CD4-positive, alpha-beta T cell (primary cell): ENCODE measurements around the gene CCDC83. TPM values are rescaled to one million over a fixed set of nuclear protein-coding genes. Genes with fewer than 3 reads are reported as not detected.

ENCODE experiments used
- ATAC-seq: fragments of 200-7000 bp; cut with Tn5 transposase; one replicate; pipeline ENCODE4 v1.10.0; 2022; ENCODE audit warnings: mild to moderate bottlenecking; ENCODE audit not compliant: poor library complexity
- CTCF ChIA-PET: fragments of 350-600 bp; sonication (Branson Sonifier 250); formaldehyde crosslinking; loops from one replicate; lab custom pipeline; 2021; ENCODE audit warnings: antibody characterized with exemption, inconsistent platforms; lab: Charles Lee
- POLR2A ChIA-PET: fragments of 350-600 bp; sonication (Branson Sonifier 250); formaldehyde crosslinking; loops from one replicate; lab custom pipeline; 2021; ENCODE audit warnings: antibody characterized with exemption, inconsistent platforms; lab: Charles Lee
- DNase-seq, 14 experiments: peaks; one replicate each; pipeline ENCODE4 v3.0.0-alpha.2; 2013 to 2020; ENCODE audit warnings: mixed read lengths in 2 of 14
- H3K27ac ChIP-seq, 2 donors: one replicate each; pipeline versions ENCODE4 v1.5.1 to v1.7.0; 2013; ENCODE audit warnings: low read length in 2 of 2, low read depth in 1 of 2, mild to moderate bottlenecking in 1 of 2
- H3K27me3 ChIP-seq, 2 experiments: 1 replicate in 1 of 2; 2 replicates in 1 of 2; pipeline versions ENCODE4 v1.6.1 to v1.7.0; 2013; ENCODE audit warnings: low read length in 2 of 2, control low read depth in 1 of 2, mild to moderate bottlenecking in 1 of 2, moderate library complexity in 1 of 2; ENCODE audit not compliant: insufficient read depth in 2 of 2, control insufficient read depth in 1 of 2
- H3K36me3 ChIP-seq: one replicate; pipeline ENCODE4 v1.6.1; 2013; ENCODE audit warnings: low read length, control low read depth; ENCODE audit not compliant: insufficient read depth
- H3K4me1 ChIP-seq: one replicate; pipeline ENCODE4 v1.6.1; 2013; ENCODE audit warnings: low read length, control low read depth; ENCODE audit not compliant: insufficient read depth
- H3K4me3 ChIP-seq: one replicate; pipeline ENCODE4 v1.5.1; 2013; ENCODE audit warnings: mild to moderate bottlenecking, low read length, moderate library complexity
- H3K9me3 ChIP-seq, 2 experiments: 1 replicate in 1 of 2; 2 replicates in 1 of 2; pipeline versions ENCODE4 v1.6.1 to v1.7.0; 2013; ENCODE audit warnings: low read length in 2 of 2, mild to moderate bottlenecking in 2 of 2, control low read depth in 1 of 2, moderate library complexity in 1 of 2; ENCODE audit not compliant: control insufficient read depth in 1 of 2, insufficient read depth in 1 of 2
- H3K27ac Mint-ChIP-seq: one replicate; pipeline ENCODE4 v1.8.0; 2020; ENCODE audit warnings: mixed read lengths
- H3K27me3 Mint-ChIP-seq: one replicate; pipeline ENCODE4 v1.8.0; 2021; ENCODE audit warnings: mixed read lengths
- H3K36me3 Mint-ChIP-seq: one replicate; pipeline ENCODE4 v1.8.0; 2021; ENCODE audit warnings: low read depth, mixed read lengths
- H3K4me1 Mint-ChIP-seq: one replicate; pipeline ENCODE4 v1.8.0; 2021; ENCODE audit warnings: low read depth, mixed read lengths
- H3K4me3 Mint-ChIP-seq: one replicate; pipeline ENCODE4 v1.8.0; 2020; ENCODE audit warnings: mild to moderate bottlenecking, mixed read lengths
- H3K9me3 Mint-ChIP-seq: one replicate; pipeline ENCODE4 v1.8.0; 2020; ENCODE audit warnings: mixed read lengths
- CTCF ChIP-seq: fragments of 200-600 bp; IDR thresholded peaks from one replicate; pipeline ENCODE4 v1.8.0; 2022; ENCODE audit warnings: antibody characterized with exemption, mild to moderate bottlenecking
- intact Hi-C, 2 experiments: fragments of 100-400 bp; cut with DNase I in 1 of 2; cut with micrococcal nuclease in 1 of 2; formaldehyde crosslinking; loops; one replicate each; pipeline versions ENCODE4 v1.15.1 to v1.9.0; 2023 to 2025; cut with DNase I, micrococcal nuclease
- total RNA-seq, 174 experiments: library from RNA in 2 of 174; stranded (reverse) in 2 of 174; gene quantifications; one replicate each; pipeline ENCODE4 v1.2.3 and lab custom pipeline; 2021 to 2026

Gene CCDC83
- total RNA-seq, 2 experiments from 2014 or later: not detected

DNA sequence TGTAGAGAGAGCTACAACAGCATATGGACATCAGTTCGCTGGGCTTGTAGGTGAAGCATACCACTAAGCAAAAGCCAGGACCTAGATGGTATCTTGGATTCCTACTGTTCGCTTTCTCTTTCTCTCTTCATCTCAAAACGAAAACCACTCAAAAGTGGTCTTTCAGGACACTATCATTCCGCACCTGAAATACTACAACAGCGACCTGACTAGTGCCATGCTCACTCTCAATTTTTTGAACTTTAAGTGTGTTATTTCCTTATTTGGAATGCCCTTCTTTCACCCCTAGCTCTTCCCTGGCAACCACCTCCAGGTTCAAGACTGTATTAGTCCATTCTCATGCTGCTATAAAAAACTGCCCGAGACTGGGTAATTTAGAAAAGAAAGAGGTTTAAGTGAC lies 59.2 kb downstream of the CCDC83 start:
- Histone ChIP-seq H3K36me3 (no peaks in the 10 kb centered on the region), H3K27me3 (no peaks in the 10 kb centered on the region), H3K27ac (no peak overlapping the region), H3K4me3 (no peak overlapping the region), H3K4me1 (no peaks in the 10 kb centered on the region), H3K9me3 (no peaks in the 10 kb centered on the region)
- intact Hi-C loops: no loop called here
- ATAC-seq (no peak), DNase-seq (no peak)
- H3K27me3 Mint-ChIP-seq: no peaks in the 10 kb centered on the region
- TF ChIP-seq CTCF: no peak
- ChIA-PET POLR2A (no interaction called here), CTCF (no interaction called here)
- H3K4me3 Mint-ChIP-seq: no peak overlapping the region
- no peaks in the 10 kb centered on the region for H3K9me3 Mint-ChIP-seq
- no peaks in the 10 kb centered on the region for H3K36me3 Mint-ChIP-seq
- H3K4me1 Mint-ChIP-seq: no peaks in the 10 kb centered on the region
- no peak overlapping the region for H3K27ac Mint-ChIP-seq

GRCh38 chr11:85918910-85919794 lies 64.0 kb downstream of the CCDC83 start:
- no peak for ATAC-seq
- H3K4me3 Mint-ChIP-seq: no peak overlapping the region
- CTCF ChIA-PET: no interaction called here

GRCh38 chr11:85922367-85922766 lies 67.2 kb downstream of the CCDC83 start:
- DNase-seq: no peak
- Mint-ChIP-seq H3K4me3 (no peak overlapping the region), H3K9me3 (no peaks in the 10 kb centered on the region), H3K27me3 (peaks cover 30% of the 10 kb centered on the region), H3K4me1 (no peaks in the 10 kb centered on the region), H3K27ac (no peak overlapping the region), H3K36me3 (no peaks in the 10 kb centered on the region)
- Histone ChIP-seq H3K9me3 (no peaks in the 10 kb centered on the region), H3K27ac (no peak overlapping the region), H3K27me3 (peaks cover 0 to 3% of the 10 kb centered on the region in 2 experiments), H3K4me1 (no peaks in the 10 kb centered on the region), H3K4me3 (no peak overlapping the region), H3K36me3 (no peaks in the 10 kb centered on the region)
- ATAC-seq: no peak
- CTCF ChIA-PET: interaction anchor here (0.6 kb wide), 1 partner anchor 93 kb away, joined by 3 read pairs; no protein-coding TSS in a partner anchor
- no peak for TF ChIP-seq CTCF
- intact Hi-C loops: no loop called here
- POLR2A ChIA-PET: no interaction called here

More at GRCh38 chr11:85918910-85919794, 64.0 kb downstream of the CCDC83 start:
- Histone ChIP-seq H3K27ac (no peak overlapping the region), H3K4me3 (no peak overlapping the region), H3K4me1 (no peaks in the 10 kb centered on the region), H3K36me3 (no peaks in the 10 kb centered on the region), H3K9me3 (no peaks in the 10 kb centered on the region), H3K27me3 (no peaks in the 10 kb centered on the region)
- no peak for TF ChIP-seq CTCF
- Mint-ChIP-seq H3K27me3 (peaks cover 10% of the 10 kb centered on the region), H3K27ac (no peak overlapping the region), H3K9me3 (no peaks in the 10 kb centered on the region), H3K4me1 (no peaks in the 10 kb centered on the region), H3K36me3 (no peaks in the 10 kb centered on the region)
- intact Hi-C loops: no loop called here
- no peak for DNase-seq
- POLR2A ChIA-PET: no interaction called here
